ENCODE measurements around the gene ZBP1.
"Not testable (repeated sequence)": the region's sequence is repeated elsewhere in the genome, so short reads cannot be mapped to it uniquely, and the experiment has no call there.

The ZBP1 gene

DNA sequence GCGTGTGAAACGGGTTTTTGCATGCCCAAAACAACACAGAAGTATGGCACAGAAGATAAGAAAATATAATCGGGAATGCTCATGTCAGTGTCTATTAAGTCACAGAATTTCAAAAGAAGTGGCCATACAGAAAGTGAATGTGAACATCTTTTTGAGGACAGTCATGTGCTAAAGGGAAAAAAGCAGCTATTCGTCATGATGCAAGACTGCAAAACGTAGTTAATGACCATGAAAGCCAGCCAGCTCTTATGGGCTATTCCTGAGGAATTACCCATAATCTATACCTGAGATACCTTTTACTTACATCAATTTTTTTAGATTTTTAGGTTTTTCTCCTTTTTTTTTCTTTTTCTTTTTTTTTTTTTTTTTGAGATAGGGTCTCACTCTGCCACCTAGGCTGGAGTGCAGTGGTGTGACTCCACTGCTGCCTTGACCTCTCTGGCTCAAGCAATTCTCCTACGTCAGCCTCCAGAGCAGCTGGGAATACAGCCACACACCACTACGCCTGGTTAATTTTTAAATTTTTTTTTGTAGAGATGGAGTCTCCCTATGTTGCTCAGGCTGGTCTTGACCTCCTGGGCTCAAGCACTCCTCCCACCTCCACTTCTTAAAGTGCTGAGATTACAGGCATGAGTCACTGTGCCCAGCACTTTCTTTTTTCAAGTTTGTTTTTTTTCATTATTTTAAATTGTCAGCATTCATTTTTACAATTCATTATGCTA, 18.1 kb upstream of the ZBP1 start:
- DNase-seq = no peak

DNA sequence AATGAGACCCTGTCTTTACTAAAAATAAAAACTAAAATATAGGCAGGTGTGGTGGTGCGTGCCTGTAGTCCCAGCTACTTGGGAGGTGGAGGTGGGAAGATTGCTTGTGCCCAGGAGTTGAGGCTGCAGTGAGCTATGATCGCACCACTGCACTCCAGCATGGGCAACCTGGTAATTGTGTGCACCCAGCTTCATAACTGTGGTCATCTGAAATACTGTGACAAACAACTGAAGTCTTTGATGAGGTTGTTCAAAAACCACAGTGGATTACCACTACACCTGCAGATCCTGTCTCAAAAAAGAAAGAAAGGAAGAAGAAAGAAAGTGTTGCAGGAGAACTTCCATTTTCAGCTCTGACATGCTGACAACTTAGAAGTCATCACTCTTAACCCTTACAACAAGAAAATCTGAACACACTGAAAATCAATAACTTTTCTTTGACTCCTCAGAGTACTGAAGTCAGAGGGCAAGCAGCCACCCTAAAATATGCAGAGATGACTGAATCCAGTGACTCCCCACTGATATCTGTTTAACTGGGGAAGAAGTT, 13.8 kb upstream of the ZBP1 start:
- DNase-seq = no peak

DNA sequence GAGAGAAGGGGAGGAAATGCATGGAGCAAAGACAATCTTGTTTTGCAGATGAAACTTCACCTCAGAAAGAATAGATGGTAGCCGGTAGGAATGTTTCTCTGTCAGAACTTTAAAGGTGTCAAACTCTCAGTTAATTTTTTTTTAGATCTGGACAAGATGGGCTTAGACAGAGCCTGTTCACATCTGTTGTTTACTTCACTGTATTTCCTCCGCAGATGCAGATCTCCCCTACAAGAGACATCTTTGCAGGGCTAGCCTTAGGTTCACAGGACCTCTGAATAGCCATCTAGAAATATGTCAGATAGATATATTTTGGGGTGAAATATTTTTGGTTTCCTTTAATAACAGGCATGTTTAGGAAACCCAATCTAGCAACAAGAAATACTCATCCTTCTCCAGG, 12.1 kb upstream of the ZBP1 start:
- DNase-seq = no peak

DNA sequence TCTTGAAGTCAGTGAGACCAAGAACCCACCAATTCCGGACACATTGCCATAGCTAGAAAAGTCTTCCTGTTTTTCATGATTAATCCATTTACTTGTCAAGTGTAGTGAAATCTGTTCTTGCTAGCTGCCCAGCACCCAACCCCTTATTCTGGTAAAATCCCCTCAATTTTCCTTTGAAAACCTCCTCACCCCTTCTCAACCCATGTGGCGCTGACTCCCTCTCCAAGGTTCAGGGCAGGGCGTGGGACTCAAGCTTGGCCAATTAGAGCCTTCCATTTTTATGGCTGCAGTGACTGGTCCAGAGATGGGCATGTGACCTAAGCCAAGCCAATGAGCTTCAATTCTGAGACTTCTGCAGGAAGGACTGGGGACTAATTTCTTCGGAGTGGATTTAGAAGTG, 9.8 kb upstream of the ZBP1 start:
- no peak for DNase-seq

DNA sequence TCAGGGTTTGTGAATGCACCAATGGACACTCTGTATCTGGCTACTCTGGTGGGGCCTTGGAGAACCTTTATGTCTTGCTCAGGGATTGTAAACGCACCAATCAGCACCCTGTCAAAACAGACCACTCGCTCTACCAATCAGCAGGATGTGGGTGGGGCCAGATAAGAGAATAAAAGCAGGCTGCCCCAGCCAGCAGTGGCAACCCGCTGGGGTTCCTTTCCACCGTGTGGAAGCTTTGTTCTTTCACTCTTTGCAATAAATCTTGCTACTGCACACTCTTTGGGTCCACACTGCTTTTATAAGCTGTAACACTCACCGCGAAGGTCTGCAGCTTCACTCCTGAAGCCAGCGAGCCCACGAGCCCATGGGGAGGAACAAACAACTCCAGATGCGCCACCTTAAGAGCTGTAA, 9.3 kb upstream of the ZBP1 start:
- not testable (repeated sequence) for DNase-seq

DNA sequence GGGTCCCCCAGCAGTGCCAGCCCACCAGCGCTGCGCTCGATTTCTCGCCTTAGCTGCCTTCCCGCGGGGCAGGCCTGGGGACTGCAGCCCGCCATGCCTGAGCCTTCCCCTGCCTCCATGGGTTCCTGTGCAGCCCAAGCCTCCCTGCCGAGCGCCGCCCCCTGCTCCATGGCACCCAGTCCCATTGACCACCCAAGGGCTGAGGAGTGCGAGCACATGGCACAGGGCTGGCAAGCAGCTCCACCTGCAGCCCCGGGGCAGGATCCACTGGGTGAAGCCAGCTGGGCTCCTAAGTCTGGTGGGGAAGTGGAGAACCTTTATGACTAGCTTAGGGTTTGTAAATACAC, 8.7 kb upstream of the ZBP1 start:
- DNase-seq = not testable (repeated sequence)

DNA sequence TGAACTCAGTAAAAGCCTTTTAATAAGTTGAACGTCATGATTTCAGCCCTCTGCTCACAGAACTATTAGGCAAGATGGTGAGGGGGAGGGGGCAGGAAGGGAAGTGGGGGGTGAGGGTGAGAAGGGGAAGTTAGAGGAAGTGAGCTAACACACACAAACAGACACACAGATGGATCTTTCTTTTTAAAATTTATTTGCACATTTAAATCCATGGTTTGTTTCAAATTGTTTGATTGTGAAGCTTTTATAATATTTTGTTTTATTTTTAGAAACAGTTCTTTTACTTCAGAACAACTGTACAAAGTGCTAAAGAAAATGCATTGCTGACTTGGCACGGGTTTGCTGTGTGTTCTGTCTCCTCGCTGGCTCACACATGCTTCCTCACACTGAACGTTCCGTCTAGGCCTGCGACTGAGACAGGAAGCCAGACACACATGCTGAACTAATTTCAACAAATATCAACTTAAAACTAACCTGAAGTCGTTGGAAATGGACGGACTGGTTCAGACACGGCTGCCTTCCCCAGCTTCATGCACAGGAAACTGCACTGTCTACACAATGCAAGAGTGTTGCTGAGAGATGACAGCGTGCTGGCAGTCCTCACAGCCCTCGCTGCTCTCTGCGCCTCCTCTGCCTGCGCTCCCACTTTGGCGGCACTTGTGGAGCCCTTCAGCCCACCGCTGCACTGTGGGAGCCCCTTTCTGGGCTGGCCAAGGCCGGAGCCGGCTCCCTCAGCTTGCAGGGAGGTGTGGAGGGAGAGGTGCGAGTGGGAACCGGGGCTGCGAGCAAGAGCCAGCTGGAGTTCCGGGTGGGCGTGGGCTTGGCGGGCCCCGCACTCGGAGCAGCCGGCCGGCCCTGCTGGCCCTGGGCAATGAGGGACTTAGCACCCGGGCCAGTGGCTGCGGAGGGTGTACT, 8.1 kb upstream of the ZBP1 start:
- no peak for DNase-seq

DNA sequence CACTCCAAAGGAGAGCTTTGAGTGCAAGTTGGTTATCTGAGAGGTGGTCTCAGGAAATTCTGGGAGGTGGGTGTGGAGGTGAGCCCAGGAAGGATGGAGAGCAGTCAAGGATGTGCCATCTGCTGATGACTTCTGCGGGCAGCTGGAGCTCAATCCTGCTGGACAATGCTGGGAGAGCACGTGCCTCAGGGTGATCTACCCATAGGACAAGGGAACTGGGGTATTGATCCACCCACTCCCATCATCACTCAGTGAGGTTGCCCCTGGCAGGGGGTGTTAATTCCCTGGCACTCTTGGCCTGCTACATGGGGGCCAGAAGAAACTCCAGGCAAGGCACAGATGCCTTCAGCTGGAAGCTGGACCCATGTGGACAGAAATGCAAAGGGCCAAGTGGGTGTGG, 7.1 kb upstream of the ZBP1 start:
- no peak for DNase-seq

DNA sequence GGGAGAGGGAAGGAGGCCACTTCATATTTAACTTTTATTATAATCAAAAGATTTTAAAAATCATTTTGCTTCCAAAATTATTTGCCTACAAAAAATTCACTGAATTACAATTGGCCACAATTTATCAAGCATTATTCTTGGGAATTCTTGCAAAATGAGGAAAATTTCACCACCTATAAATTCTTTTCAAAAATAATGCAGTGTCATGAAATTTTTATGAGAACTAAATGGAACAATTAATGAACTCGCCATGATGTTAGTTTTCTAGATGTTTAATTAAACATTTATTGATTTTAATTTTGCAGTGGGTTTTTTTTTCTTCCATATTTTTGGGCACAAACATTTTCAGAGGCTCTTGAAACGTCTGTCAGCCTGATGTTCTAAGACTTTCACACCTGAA, 5.8 kb upstream of the ZBP1 start:
- DNase-seq = no peak

DNA sequence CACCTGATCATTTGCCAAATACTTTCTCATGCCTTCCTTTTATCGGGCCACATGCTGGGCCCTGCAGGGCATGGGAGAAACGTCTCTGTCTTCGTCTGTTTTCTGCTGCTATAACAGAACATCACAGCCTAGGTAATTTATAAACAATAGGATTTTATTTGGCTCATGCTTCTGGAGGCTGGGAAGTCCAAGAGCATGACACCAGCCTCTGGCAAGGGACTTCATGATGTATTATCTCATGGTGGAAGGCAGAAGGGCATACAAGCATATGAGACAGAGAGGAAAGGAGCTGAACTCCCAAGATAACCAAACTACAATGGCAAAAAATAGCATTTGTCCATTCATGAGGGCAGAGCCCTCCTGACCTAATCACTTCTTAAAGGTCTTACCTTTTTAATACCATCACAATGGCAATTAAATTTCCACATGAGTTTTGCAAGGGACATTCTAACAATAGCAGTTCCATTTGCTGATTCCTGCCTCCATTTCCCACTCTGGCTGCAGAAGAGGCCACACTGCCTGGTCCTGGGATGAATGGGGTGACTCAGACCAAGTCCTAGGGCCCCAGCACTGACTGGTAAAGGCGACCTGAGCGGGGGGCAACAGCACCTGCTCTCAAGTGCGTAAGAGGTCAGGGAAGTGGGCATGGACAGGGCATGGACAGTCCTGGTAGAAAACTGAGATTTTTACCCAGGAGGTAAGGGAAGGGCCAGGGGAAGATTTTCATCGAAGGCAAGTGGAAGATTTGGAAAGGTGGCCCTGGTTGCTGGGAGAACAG, 5.1 kb upstream of the ZBP1 start:
- no peak for DNase-seq

DNA sequence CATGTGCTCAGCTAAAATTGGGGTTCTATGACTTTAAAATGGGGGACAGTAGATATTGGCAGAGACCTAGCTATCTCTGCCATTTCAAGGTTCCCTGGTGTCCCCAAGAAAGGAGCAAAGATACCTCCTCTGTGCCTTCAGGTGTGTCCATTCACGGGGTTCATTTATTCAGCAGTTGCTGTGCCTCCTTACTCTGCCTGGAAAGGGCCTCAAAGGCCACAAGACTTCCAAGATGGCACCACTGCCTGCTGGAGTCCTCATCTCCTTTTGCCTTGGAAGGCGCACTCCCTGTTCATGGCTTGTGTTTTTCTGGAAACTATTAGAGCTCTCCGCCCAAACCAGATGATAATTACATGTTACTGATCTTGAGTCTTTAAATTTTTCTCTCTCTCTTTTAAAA, 3.9 kb upstream of the ZBP1 start:
- DNase-seq = no peak

DNA sequence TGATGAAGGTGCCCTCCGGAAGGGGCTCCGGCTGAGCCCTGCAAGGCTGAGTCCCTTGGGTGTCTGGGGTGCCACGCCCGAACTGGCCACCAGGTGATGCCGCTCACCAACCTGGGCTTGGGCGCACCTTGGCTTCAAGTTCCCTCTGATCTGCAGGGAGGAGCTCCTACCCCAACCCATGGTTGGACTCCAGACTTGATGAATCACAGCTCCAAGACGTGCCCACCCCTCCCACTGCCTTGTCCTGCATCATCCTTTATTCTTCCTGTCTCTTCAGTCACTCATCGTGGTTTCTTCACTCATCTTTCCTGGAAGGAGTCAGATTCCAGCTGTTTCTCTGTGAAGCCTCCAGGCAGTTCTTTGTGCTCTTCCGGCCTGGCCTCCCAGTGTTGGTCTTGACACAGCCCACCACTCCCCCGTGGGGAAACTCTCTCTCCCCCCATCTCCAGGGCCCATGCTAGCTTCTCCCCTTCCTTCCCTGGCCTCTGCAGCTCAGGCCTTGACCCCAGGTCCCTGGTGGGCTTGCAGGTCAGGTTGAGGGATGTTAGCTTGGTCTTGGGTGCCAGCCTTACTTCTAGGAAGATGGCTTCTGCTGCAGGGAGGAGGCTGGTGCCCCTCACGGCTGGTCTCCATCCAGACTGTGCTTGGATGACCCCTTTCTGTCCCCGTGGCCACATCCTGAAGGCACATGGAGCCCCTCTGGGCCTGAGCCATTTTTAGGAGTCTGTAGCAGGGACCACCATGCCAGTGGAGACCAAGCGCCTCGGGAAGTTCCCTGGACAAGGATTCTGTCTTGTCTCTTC, 2.6 kb upstream of the ZBP1 start:
- peak; percentile 40 to 80 (median 62) for DNase-seq

DNA sequence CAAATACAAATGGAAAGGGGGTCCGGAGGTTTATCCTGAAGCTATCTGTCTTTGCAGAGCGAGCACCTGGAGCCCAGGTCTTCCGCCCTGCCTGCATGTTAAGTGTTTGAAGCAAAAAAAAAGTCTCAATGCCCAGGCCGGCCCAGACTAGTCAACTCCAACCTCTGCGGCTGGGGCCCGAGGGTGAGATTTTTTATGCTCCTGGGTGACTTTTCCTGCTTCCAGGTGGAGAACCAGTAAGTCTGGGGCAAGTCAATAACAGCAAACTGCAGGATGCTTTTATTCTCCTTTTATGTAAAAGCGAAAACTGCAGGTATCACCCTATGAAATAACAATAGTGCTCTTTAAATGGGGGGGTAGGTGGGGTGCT, 2.0 kb upstream of the ZBP1 start:
- no peak for DNase-seq

DNA sequence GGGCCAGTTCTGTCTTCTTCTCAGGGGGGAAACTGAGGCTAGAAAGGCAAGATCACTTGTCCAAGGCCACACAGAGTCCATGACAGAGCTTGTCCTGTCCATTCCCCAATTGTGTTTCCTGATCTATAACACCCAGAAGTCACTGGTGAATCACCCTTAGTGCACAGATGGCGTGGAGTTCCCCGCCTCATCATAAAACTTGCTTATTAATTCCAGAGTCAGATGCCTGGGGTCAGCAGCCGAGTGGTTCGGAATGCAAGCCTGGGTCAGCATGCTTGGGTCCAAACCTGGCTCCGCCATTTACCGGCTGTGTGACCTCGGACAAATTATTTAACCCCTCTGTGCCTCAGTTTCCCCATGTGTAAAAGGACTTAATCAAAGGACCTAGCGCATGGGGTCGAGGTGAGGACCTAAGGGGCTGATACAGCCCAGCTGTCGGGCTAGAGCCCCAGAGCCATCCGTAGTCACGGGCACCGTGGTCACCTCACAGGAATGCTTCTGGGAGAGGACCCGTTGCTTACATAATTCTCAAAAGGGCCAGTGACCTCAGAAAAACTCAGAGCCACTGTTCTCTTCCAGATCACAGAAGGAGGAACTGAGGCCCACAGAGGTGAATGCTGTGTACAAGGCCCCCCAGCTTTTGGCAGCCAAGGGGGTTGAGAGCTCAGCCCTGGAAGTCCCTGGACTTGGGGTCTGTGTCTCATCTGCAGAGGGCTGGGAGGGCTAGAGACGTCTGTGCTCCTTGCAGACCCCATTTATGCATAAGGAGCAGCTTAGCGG, 1.4 kb upstream of the ZBP1 start:
- no peak for DNase-seq

DNA sequence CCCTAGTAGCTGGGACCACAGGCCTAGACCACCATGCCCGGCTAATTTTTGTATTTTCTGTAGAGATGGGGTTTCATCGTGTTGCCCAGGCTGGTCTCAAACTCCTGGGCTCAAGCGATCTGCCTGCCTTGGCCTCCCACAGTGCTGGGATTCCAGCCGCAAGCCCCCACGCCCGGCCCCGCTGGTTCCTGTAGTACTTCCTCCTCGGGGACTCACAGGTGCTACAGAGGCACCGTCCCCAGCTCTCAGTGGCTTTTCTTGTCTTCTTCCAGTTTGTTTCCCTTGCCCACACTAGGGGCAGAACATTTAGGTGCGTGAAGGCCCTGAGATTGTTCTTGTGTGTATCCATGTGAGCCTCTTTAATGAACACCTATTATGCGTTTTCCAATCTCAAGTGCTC, 773 bp upstream of the ZBP1 start:
- DNase-seq = no peak

DNA sequence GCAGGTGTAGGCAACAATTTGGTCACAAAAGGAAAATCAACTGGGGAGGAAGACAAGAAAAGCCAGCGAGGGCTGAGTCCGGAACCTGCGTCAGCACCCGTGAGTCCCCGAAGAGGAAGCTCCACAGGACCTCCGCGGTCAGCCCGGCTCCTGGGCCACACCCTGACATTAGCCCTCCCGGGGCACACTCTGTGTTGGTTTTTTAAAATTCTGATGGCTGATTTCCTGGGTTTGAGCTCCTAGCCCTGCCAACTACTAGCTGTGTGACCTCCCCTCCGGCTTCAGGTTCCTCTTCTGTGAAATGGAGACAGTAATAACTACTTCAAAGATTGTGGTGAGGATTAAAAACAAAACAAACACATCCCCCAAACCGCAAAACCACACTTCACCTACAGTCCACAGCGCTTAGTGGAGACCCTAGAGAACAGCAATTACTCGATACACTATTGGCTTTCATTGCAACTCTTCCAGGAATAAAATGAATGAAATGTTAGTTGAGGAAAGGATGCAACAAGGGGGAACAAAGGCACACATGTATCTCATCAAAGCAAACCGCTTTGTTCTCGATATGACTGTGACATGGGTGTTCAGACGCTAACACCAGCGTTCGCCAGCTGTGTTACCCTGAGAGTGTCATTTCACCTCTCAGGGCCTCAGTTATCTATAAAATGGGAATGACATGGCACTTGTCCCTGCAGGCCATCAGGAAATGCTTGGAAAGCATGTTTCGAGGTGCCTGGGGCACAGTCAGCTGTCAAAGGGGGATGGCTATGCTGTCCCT, 985 bp downstream of the ZBP1 start:
- peak in 1 of 3 experiments; percentile 78 for DNase-seq

DNA sequence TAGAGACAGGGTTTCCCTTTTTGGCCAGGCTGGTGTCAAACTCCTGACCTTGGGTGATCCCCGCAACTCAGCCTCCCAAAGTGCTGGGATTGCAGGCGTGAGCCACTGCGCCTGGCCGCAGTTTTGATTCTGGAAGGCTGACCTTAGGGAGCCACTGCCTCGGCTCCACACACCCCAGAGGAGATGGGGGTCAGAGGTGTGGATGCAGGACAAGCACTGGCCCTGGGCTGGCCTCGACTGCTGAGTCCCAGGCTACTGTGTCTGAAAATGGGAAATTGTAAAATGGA, 1.5 kb downstream of the ZBP1 start:
- no peak for DNase-seq

DNA sequence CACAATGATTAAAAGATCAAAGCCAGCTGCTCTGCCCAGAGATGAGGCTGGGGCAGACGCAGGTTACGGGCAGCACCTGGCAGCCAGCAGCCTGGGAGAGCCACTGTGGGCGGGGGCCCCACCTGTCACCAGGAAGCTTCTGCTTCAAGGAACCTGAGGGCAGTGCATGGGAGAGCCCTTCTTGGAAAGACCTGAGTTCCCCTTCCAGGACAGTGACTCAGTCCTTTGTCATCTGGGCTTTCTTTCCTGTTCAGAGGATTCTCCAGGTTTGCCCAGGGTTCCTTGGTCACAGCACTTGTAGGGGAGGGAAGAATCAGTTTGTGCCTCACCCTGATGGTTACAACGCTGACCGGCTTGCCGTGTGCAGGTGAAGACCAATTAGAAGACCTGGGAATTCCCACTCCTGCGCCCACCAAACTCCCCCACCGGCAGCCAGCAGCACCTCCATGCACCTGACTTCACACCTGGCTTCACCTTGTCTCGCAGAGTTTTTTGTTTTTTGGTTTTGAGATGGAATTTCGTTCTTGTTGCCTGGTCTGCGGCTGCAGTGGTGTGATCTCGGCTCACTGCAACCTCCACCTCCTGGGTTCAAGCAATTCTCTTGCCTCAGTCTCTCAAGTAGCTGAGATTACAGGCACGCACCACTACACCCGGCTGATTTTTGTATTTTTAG, 2.0 kb downstream of the ZBP1 start:
- DNase-seq = peak; percentile 35 to 64 (median 40)

DNA sequence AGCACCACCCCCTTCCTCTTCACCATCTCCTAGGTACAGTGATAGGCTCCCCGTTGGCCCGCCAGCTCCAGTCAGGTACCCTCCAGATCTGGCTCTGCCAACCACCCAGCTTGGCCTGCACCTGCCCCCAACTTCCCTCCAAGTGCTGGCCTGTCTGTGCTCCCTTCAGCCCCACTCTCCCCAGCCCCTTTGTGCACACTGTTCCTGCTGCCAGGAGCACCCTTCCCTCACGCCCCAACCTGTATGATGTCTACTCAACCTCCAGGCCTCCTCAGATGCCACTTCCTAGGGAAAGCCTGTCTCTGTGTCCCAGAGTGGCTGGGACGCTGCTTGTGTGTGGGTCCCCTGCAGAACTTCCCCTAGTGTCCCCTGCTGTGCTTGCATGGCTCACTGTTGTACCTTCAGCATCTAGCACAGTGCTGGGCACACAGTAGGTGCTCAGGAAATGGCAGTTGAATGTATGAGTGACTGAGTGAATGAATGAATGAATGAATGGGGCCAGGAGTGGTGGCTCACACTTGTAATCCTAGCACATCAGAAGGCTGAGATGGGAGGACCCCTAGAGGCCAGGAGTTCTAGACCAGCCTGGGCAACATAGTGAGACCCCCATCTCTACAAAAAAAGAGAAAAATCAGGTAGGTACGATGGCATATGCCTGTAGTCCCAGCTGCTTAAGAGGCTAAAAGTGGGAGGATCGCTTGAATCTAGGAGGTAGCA, 3.0 kb downstream of the ZBP1 start:
- DNase-seq = no peak
